IMR-90 (cell line): ENCODE measurements around the gene MAJIN. TPM values are rescaled to one million over a fixed set of nuclear protein-coding genes. Genes with fewer than 3 reads are reported as not detected.

ENCODE experiments used
- ATAC-seq: fragments of 200-7000 bp; cut with Tn5 transposase; 2 replicates; pipeline ENCODE4 v1.9.1; 2020; ENCODE audit warnings: low read depth, mild to moderate bottlenecking, moderate library complexity
- BruUV-seq: library from RNA; stranded (reverse); fragments of 400-500 nt; replicated peaks from 2 replicates; lab custom pipeline; 2021; lab: Mats Ljungman, UMichigan
- CTCF ChIA-PET: fragments of 300-600 bp; formaldehyde crosslinking; extraction: SDS; loops from one replicate; lab custom pipeline; 2021; ENCODE audit warnings: antibody characterized with exemption; lab: Yijun Ruan, JAX
- POLR2A ChIA-PET: fragments of 300-600 bp; sonication (Branson Sonifier 250); formaldehyde crosslinking; loops from one replicate; lab custom pipeline; 2022; ENCODE audit warnings: antibody characterized with exemption; ENCODE audit not compliant: unreplicated experiment; lab: Charles Lee
- DNase-seq: peaks from one replicate; pipeline ENCODE4 v3.0.0; 2013
- H2AFZ ChIP-seq: replicated peaks from 2 replicates; pipeline ENCODE3; 2013; ENCODE audit warnings: low read length, mild to moderate bottlenecking; ENCODE audit not compliant: poor library complexity
- H2AK5ac ChIP-seq: 2 replicates; pipeline ENCODE4 v1.6.1; 2013; ENCODE audit warnings: low read depth, low read length, inconsistent platforms
- H2AK9ac ChIP-seq: replicated peaks from 2 replicates; pipeline ENCODE3; 2013; ENCODE audit warnings: mild to moderate bottlenecking, low read depth, low read length, moderate library complexity; ENCODE audit not compliant: poor library complexity
- H2BK120ac ChIP-seq: 2 replicates; pipeline ENCODE4 v1.6.1; 2013; ENCODE audit warnings: low read depth, low read length, inconsistent platforms
- H2BK15ac ChIP-seq: 3 replicates; pipeline ENCODE4 v1.6.1; 2013; ENCODE audit warnings: low read depth, low read length, inconsistent platforms
- H2BK20ac ChIP-seq: 2 replicates; pipeline ENCODE4 v1.6.1; 2013; ENCODE audit warnings: low read depth, mild to moderate bottlenecking, inconsistent platforms, low read length, moderate library complexity
- H2BK5ac ChIP-seq: 2 replicates; pipeline ENCODE4 v1.6.1; 2013; ENCODE audit warnings: mild to moderate bottlenecking, low read depth, low read length, inconsistent platforms; ENCODE audit not compliant: poor library complexity, severe bottlenecking
- H3K14ac ChIP-seq: replicated peaks from 2 replicates; pipeline ENCODE4 v1.6.1; 2013; ENCODE audit warnings: low read depth, low read length, inconsistent platforms
- H3K18ac ChIP-seq: 2 replicates; pipeline ENCODE4 v1.6.1; 2013; ENCODE audit warnings: low read depth, low read length, control low read depth
- H3K23ac ChIP-seq: 2 replicates; pipeline ENCODE4 v1.6.1; 2013; ENCODE audit warnings: low read depth, low read length, inconsistent platforms
- H3K27ac ChIP-seq: 2 replicates; pipeline ENCODE4 v1.5.1; 2013; ENCODE audit warnings: mild to moderate bottlenecking, control low read depth, low read length; ENCODE audit not compliant: insufficient read depth
- H3K27me3 ChIP-seq: 2 replicates; pipeline ENCODE4 v1.6.1; 2013; ENCODE audit warnings: low read length; ENCODE audit not compliant: control insufficient read depth, insufficient read depth
- H3K36me3 ChIP-seq: 2 replicates; pipeline ENCODE4 v1.6.1; 2013; ENCODE audit warnings: low read length, mixed read lengths; ENCODE audit not compliant: control insufficient read depth, insufficient read depth
- H3K4ac ChIP-seq: 2 replicates; pipeline ENCODE4 v1.6.1; 2013; ENCODE audit warnings: low read depth, low read length, inconsistent platforms
- H3K4me1 ChIP-seq: 2 replicates; pipeline ENCODE4 v1.6.1; 2013; ENCODE audit warnings: low read length, mixed read lengths; ENCODE audit not compliant: control insufficient read depth, insufficient read depth
- H3K4me2 ChIP-seq: 2 replicates; pipeline ENCODE4 v1.6.1; 2013; ENCODE audit warnings: low read depth, mild to moderate bottlenecking, control low read depth, low read length, moderate library complexity
- H3K4me3 ChIP-seq: 2 replicates; pipeline ENCODE4 v1.5.1; 2013; ENCODE audit warnings: low read depth, mild to moderate bottlenecking, control low read depth, low read length, moderate library complexity; ENCODE audit not compliant: insufficient read depth
- H3K56ac ChIP-seq: 2 replicates; pipeline ENCODE4 v1.6.1; 2013; ENCODE audit warnings: low read length, inconsistent platforms; ENCODE audit not compliant: insufficient read depth; ENCODE audit errors: extremely low read depth
- H3K79me1 ChIP-seq, 2 experiments: 2 replicates each; pipeline ENCODE4 v1.6.1; 2013; ENCODE audit warnings: low read length in 2 of 2, inconsistent platforms in 1 of 2, low read depth in 1 of 2
- H3K9ac ChIP-seq: 2 replicates; pipeline ENCODE4 v1.6.1; 2013; ENCODE audit warnings: low read depth, low read length, control low read depth
- H3K9me1 ChIP-seq: 2 replicates; pipeline ENCODE4 v1.6.1; 2013; ENCODE audit warnings: low read length, inconsistent platforms; ENCODE audit not compliant: insufficient read depth
- H3K9me3 ChIP-seq: 2 replicates; pipeline ENCODE4 v1.6.1; 2013; ENCODE audit warnings: low read length; ENCODE audit not compliant: control insufficient read depth, insufficient read depth
- H4K20me1 ChIP-seq: 2 replicates; pipeline ENCODE4 v1.6.1; 2013; ENCODE audit warnings: low read length, inconsistent platforms; ENCODE audit not compliant: insufficient read depth
- H4K5ac ChIP-seq: 2 replicates; pipeline ENCODE4 v1.6.1; 2013; ENCODE audit warnings: mild to moderate bottlenecking, low read depth, low read length, control low read depth
- H4K8ac ChIP-seq, 2 experiments: 2 replicates each; pipeline ENCODE4 v1.6.1; 2013; ENCODE audit warnings: low read depth in 2 of 2, low read length in 2 of 2, control low read depth in 1 of 2, inconsistent platforms in 1 of 2
- H4K91ac ChIP-seq: 2 replicates; pipeline ENCODE4 v1.6.1; 2013; ENCODE audit warnings: low read depth, low read length, inconsistent platforms; ENCODE audit not compliant: insufficient read depth
- BHLHE40 ChIP-seq: fragments of 150-350 bp; IDR thresholded peaks from 2 replicates; pipeline ENCODE4 v1.6.1; 2016; ENCODE audit warnings: mild to moderate bottlenecking, low read depth, low read length
- CEBPB ChIP-seq: IDR thresholded peaks from 2 replicates; pipeline ENCODE4 v1.6.1; 2012; ENCODE audit warnings: low read depth, low read length, improper control_type of control experiment
- CHD1 ChIP-seq: IDR thresholded peaks from 2 replicates; pipeline ENCODE4 v1.6.1; 2012; ENCODE audit warnings: low read depth, low read length, improper control_type of control experiment
- CTCF ChIP-seq: conservative IDR thresholded peaks from 2 replicates; pipeline ENCODE4 v1.5.1; 2012; ENCODE audit warnings: mild to moderate bottlenecking, low read depth, low read length, improper control_type of control experiment
- ELK1 ChIP-seq: fragments of 150-350 bp; IDR thresholded peaks from 2 replicates; pipeline ENCODE4 v1.6.1; 2016; ENCODE audit warnings: low read depth, mild to moderate bottlenecking, low read length, moderate library complexity, borderline replicate concordance
- FOS ChIP-seq: fragments of 150-350 bp; IDR thresholded peaks from 2 replicates; pipeline ENCODE4 v1.6.1; 2016; ENCODE audit warnings: low read depth, low read length
- MAFK ChIP-seq: IDR thresholded peaks from 2 replicates; pipeline ENCODE4 v1.6.1; 2012; ENCODE audit warnings: low read depth, low read length, improper control_type of control experiment
- MAZ ChIP-seq: IDR thresholded peaks from 2 replicates; pipeline ENCODE4 v1.6.1; 2012; ENCODE audit warnings: low read depth, mild to moderate bottlenecking, low read length, improper control_type of control experiment, moderate library complexity, borderline replicate concordance
- MXI1 ChIP-seq: IDR thresholded peaks from 2 replicates; pipeline ENCODE4 v1.6.1; 2012; ENCODE audit warnings: low read depth, mild to moderate bottlenecking, low read length, moderate library complexity, borderline replicate concordance
- NFE2L2 ChIP-seq: fragments of 150-350 bp; IDR thresholded peaks from 2 replicates; pipeline ENCODE4 v1.6.1; 2016; ENCODE audit warnings: low read depth, mild to moderate bottlenecking, low read length
- POLR2A ChIP-seq: IDR thresholded peaks from 2 replicates; pipeline ENCODE4 v1.6.1; 2012; ENCODE audit warnings: mild to moderate bottlenecking, low read depth, low read length
- RAD21 ChIP-seq: IDR thresholded peaks from 2 replicates; pipeline ENCODE4 v1.6.1; 2012; ENCODE audit warnings: low read length, improper control_type of control experiment
- RCOR1 ChIP-seq: IDR thresholded peaks from 2 replicates; pipeline ENCODE4 v1.6.1; 2012; ENCODE audit warnings: mild to moderate bottlenecking, low read length, improper control_type of control experiment; ENCODE audit not compliant: insufficient replicate concordance
- RFX5 ChIP-seq: IDR thresholded peaks from 2 replicates; pipeline ENCODE4 v1.8.0; 2012; ENCODE audit warnings: low read depth, mild to moderate bottlenecking, low read length, moderate library complexity
- SMC3 ChIP-seq: fragments of 150-350 bp; IDR thresholded peaks from 2 replicates; pipeline ENCODE4 v1.6.1; 2016; ENCODE audit warnings: low read depth, mild to moderate bottlenecking, antibody characterized with exemption, low read length, moderate library complexity
- USF2 ChIP-seq: fragments of 150-350 bp; IDR thresholded peaks from 2 replicates; pipeline ENCODE4 v1.6.1; 2017; ENCODE audit warnings: mild to moderate bottlenecking, antibody characterized with exemption, low read length, low read depth
- WGBS, 2 experiments: methylation state at CpG; one replicate each; pipeline versions ENCODE4 v1.1.5 to v1.1.7; 2013; ENCODE audit warnings: missing lambda C conversion rate in 2 of 2; ENCODE audit not compliant: insufficient read length in 1 of 2; ENCODE audit errors: extremely low coverage in 2 of 2; 5-methylcytosine and 5-hydroxymethylcytosine counted together
- dilution Hi-C: fragments of 300-500 bp; cut with HindIII; formaldehyde crosslinking; loops from one replicate; pipeline ENCODE4 v1.14.3; 2018; ENCODE audit warnings: low sequenced_read_pairs; ENCODE audit not compliant: unreplicated experiment
- in situ Hi-C: fragments of 300-500 bp; cut with MboI; formaldehyde crosslinking; loops from 3 replicates; pipeline ENCODE4 v1.14.3; 2019; ENCODE audit warnings: low sequenced_read_pairs, inconsistent platforms, mixed read lengths
- intact Hi-C: fragments of 100-400 bp; cut with micrococcal nuclease; formaldehyde crosslinking; loops from 2 replicates; pipeline ENCODE4 v1.10.0; 2022
- polyA plus RNA-seq, 3 experiments: library from polyadenylated mRNA; depleted of rRNA; stranded (reverse); fragments of >200 nt; gene quantifications; 2 replicates each; pipeline ENCODE4 v1.2.3, GENCODE V29; 2012; ENCODE audit warnings: low replicate concordance in 1 of 3
- total RNA-seq: library from RNA; depleted of rRNA; stranded (reverse); fragments of >200 nt; gene quantifications from 2 replicates; pipeline ENCODE4 v1.2.3, GENCODE V29; 2012

Gene MAJIN
- total and polyA plus RNA-seq, 2 of the 4 experiments (the other 2 are of a cell fraction), result not detected

GRCh38 chr11:64960719-64961118 is 11.2 kb downstream of the MAJIN start:
- Histone ChIP-seq H3K9me3 (no peaks in the 10 kb centered on the region), H2BK20ac (no peak overlapping the region), H3K18ac (no peak overlapping the region), H4K91ac (no peak overlapping the region), H4K5ac (no peak overlapping the region), H3K56ac (no peak overlapping the region), H3K4me2 (no peak overlapping the region), H2AFZ (no peak overlapping the region), H3K79me1 (no peaks in the 10 kb centered on the region), H4K8ac (no peak overlapping the region), H3K27ac (no peak overlapping the region), H3K4me1 (no peaks in the 10 kb centered on the region), H3K9ac (no peak overlapping the region), H3K23ac (no peak overlapping the region), H3K4ac (no peak overlapping the region), H2BK15ac (no peak overlapping the region), H2AK5ac (no peak overlapping the region), H2BK5ac (no peak overlapping the region), H2BK120ac (no peak overlapping the region), H3K14ac (no peak overlapping the region), H4K20me1 (no peaks in the 10 kb centered on the region), H3K9me1 (no peaks in the 10 kb centered on the region), H3K4me3 (no peak overlapping the region), H3K27me3 (peaks cover 2% of the 10 kb centered on the region), H2AK9ac (no peak overlapping the region), H3K36me3 (no peaks in the 10 kb centered on the region)
- ChIA-PET POLR2A (interaction anchor here (0.7 kb wide), 1 partner anchor 8 kb away, joined by 8 read pairs; no protein-coding TSS in a partner anchor), CTCF (no interaction called here)
- dilution Hi-C loops, result no loop called here
- TF ChIP-seq MAFK, result no peak
- TF ChIP-seq NFE2L2, result no peak
- no peak for TF ChIP-seq CEBPB
- TF ChIP-seq MAZ, result no peak
- no peak for TF ChIP-seq RCOR1
- no peak for TF ChIP-seq RFX5
- no peak for TF ChIP-seq SMC3
- no peak for TF ChIP-seq MXI1
- TF ChIP-seq RAD21, result no peak
- TF ChIP-seq CHD1, result no peak
- TF ChIP-seq ELK1, result no peak
- TF ChIP-seq CTCF, result no peak
- no peak for TF ChIP-seq POLR2A
- no peak for TF ChIP-seq FOS
- TF ChIP-seq BHLHE40, result no peak
- no peak for TF ChIP-seq USF2
- ATAC-seq (no peak), DNase-seq (no peak)
- intact Hi-C loops, result no loop called here
- no TSS peak for BruUV-seq
- in situ Hi-C loops, result no loop called here
- WGBS, 2 experiments, result no CpG with 5 or more reads among the region's 4 CpGs
